Gastrocnemius medialis (tissue), 4 donors: Measurements from ENCODE around the gene UGT1A3.

Experiments used
- CTCF ChIP-seq, 5 experiments: fragments of 450-650 bp in 3 of 5; fragments of 200-600 bp in 2 of 5; sonication (generic) in 2 of 5; IDR thresholded peaks in 4 of 5; conservative IDR thresholded peaks in 1 of 5; 1 replicate in 4 of 5; 2 replicates in 1 of 5; pipeline ENCODE4 v1.5.1; 2016 to 2019; ENCODE audit warnings: antibody characterized with exemption in 5 of 5, mild to moderate bottlenecking in 3 of 5, moderate library complexity in 3 of 5
- POLR2A ChIP-seq, 2 donors: fragments of 450-650 bp; IDR thresholded peaks; one replicate each; pipeline ENCODE4 v1.6.1; 2017; ENCODE audit warnings: antibody characterized with exemption in 2 of 2, mild to moderate bottlenecking in 2 of 2, moderate library complexity in 2 of 2

- TF ChIP-seq CTCF (IDR thresholded peaks at IDR 0.05 in 4 of 5, conservative IDR thresholded peaks at IDR 0.05 in 1 of 5) (no peak), POLR2A (IDR thresholded peaks at IDR 0.05) (no peak)
Measured at GRCh38 chr2:233815861-233816260, 87.0 kb downstream of the UGT1A3 start.
